Thyroid gland (tissue), 4 donors: ENCODE data around the gene DKC1. TPM values are rescaled to one million over a fixed set of nuclear protein-coding genes. Genes with fewer than 3 reads are reported as not detected.
"Not testable (repeated sequence)": the region's sequence is repeated elsewhere in the genome, so short reads cannot be mapped to it uniquely, and the experiment has no call there.

Source experiments
- DNase-seq, 2 donors: peaks; one replicate each; pipeline ENCODE4 v3.0.0-alpha.2; 2019
- H3K27ac ChIP-seq, 3 donors: fragments of 200-600 bp; sonication (generic); 1 replicate in 2 of 3; 2 replicates in 1 of 3; pipeline ENCODE4 v1.5.1; 2016 to 2019; ENCODE audit warnings: mild to moderate bottlenecking in 1 of 3, moderate library complexity in 1 of 3
- H3K27me3 ChIP-seq: fragments of 200-600 bp; sonication (generic); one replicate; pipeline ENCODE4 v1.5.1; 2019
- H3K36me3 ChIP-seq, 2 donors: fragments of 200-600 bp; sonication (generic); one replicate each; pipeline ENCODE4 v1.5.1; 2016 to 2019
- H3K4me1 ChIP-seq, 2 donors: fragments of 200-600 bp; sonication (generic); one replicate each; pipeline ENCODE4 v1.5.1; 2017 to 2019
- H3K4me3 ChIP-seq, 3 donors: fragments of 200-600 bp; sonication (generic); replicated peaks in 1 of 3; 1 replicate in 2 of 3; 2 replicates in 1 of 3; pipeline ENCODE4 v1.5.1; 2016; ENCODE audit warnings: mild to moderate bottlenecking in 1 of 3
- H3K9me3 ChIP-seq: fragments of 200-600 bp; sonication (generic); one replicate; pipeline ENCODE4 v1.5.1; 2017
- POLR2A ChIP-seq, 2 donors: fragments of 450-650 bp; IDR thresholded peaks; one replicate each; pipeline ENCODE4 v1.6.1; 2017; ENCODE audit warnings: antibody characterized with exemption in 2 of 2, mild to moderate bottlenecking in 2 of 2, moderate library complexity in 1 of 2
- WGBS, 2 donors: methylation state at CpG; one replicate each; pipeline ENCODE4 v1.1.5; 2017; 5-methylcytosine and 5-hydroxymethylcytosine counted together
- intact Hi-C: fragments of 100-400 bp; cut with DNase I; formaldehyde crosslinking; loops from one replicate; pipeline ENCODE4 v1.15.1; 2023
- total RNA-seq, 4 donors: library from RNA; depleted of rRNA; stranded (reverse); fragments of >200 nt; gene quantifications; one replicate each; pipeline ENCODE4 v1.2.3, GENCODE V29; 2016
- TF ChIP-seq, protein P1 (sequence below), 6 experiments: fragments of 200-600 bp in 3 of 6; fragments of 450-650 bp in 3 of 6; sonication (generic) in 3 of 6; IDR thresholded peaks; one replicate each; pipeline ENCODE4 v1.5.1; 2016 to 2019; ENCODE audit warnings: antibody characterized with exemption in 6 of 6, mild to moderate bottlenecking in 2 of 6, inconsistent platforms in 1 of 6, moderate library complexity in 1 of 6

Gene DKC1
- total RNA-seq, 4 donors from 2014 or later, result 33.8 to 41.5 (median 35.2) TPM

DNA sequence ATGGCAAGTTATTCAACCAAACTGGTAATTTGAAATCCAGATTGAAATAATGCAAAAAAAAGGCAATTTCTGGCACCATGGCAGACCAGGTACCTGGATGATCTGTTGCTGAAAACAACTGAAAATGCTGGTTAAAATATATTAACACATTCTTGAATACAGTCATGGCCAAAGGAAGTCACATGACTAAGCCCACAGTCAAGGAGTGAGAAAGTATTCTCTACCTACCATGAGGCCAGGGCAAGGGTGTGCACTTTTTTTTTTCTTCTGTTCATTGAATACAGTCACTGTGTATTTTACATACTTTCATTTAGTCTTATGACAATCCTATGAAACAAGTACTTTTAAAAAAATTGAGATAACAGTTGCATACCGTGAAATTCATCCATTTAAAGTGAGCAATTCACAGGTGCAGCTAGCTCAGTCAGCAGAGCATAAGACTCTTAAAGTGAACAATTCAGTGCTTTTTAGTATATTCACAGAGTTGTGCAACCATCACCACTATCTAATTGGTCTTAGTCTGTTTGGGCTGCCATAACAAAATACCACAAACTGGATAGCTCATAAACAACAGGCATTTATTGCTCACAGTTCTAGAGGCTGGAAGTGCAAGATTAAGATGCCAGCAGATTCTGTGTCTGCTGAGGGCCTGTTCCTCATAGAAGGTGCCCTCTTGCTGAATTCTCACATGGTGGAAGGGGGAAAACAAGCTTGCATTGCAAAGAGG is 47.4 kb downstream of the DKC1 start:
- Histone ChIP-seq H3K27me3 (no peaks in the 10 kb centered on the region), H3K4me3 (no peak overlapping the region), H3K4me1 (no peaks in the 10 kb centered on the region), H3K27ac (no peak overlapping the region), H3K9me3 (no peaks in the 10 kb centered on the region), H3K36me3 (no peaks in the 10 kb centered on the region)
- TF ChIP-seq POLR2A (IDR thresholded peaks at IDR 0.05), result no peak
- TF ChIP-seq, protein P1, sequence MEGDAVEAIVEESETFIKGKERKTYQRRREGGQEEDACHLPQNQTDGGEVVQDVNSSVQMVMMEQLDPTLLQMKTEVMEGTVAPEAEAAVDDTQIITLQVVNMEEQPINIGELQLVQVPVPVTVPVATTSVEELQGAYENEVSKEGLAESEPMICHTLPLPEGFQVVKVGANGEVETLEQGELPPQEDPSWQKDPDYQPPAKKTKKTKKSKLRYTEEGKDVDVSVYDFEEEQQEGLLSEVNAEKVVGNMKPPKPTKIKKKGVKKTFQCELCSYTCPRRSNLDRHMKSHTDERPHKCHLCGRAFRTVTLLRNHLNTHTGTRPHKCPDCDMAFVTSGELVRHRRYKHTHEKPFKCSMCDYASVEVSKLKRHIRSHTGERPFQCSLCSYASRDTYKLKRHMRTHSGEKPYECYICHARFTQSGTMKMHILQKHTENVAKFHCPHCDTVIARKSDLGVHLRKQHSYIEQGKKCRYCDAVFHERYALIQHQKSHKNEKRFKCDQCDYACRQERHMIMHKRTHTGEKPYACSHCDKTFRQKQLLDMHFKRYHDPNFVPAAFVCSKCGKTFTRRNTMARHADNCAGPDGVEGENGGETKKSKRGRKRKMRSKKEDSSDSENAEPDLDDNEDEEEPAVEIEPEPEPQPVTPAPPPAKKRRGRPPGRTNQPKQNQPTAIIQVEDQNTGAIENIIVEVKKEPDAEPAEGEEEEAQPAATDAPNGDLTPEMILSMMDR (IDR thresholded peaks at IDR 0.05), result no peak
- intact Hi-C loops, result no loop called here
- no peak for DNase-seq
- WGBS, 2 donors, result 64 to 88% methylated on average over 1 of the region's 1 CpG

DNA sequence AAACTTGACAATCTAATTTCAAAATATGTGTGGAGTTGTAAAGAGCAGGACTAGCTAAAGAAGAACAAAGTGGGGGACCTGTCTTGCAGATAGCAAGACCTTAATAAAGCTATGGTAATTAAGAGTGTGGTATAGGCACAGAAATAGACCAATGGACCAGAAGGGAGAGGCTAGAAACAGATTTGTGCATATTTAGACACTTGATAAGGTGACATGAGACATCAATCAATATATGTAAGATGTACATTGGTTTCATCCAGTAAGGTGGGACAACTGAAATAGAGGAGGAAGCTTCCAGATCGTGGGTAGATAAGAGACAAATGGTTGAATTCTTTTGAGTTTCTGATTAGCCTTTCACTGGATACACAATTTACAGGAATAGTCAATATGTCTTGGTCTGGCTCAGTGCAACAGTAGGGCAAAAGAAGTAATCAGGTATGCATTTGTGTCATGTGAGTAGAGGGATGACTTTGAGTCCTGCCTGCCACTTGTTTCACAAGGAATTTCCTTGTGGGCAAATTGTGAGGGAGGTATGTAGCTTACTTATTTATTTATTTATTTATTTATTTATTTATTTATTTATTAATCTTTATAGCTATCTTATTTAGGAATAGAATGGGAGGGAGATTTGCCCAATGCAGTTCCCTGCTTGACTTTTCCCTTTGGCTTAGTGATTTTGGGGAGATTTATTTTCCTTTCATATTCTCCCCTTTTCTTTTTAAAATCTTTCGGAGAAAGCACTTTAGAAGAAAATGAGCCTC is 49.9 kb downstream of the DKC1 start:
- intact Hi-C loops, result no loop called here
- H3K27me3 ChIP-seq, result no peaks in the 10 kb centered on the region
- 87% methylated on average over 2 of the region's 2 CpGs for WGBS, 2 donors
- H3K4me3 ChIP-seq, result no peak overlapping the region
- H3K4me1 ChIP-seq, result no peaks in the 10 kb centered on the region
- DNase-seq, result no peak
- H3K27ac ChIP-seq, result no peak overlapping the region
- H3K9me3 ChIP-seq, result no peaks in the 10 kb centered on the region
- no peaks in the 10 kb centered on the region for H3K36me3 ChIP-seq
- TF ChIP-seq, protein P1 (IDR thresholded peaks at IDR 0.05), result no peak
- no peak for TF ChIP-seq POLR2A (IDR thresholded peaks at IDR 0.05)

DNA sequence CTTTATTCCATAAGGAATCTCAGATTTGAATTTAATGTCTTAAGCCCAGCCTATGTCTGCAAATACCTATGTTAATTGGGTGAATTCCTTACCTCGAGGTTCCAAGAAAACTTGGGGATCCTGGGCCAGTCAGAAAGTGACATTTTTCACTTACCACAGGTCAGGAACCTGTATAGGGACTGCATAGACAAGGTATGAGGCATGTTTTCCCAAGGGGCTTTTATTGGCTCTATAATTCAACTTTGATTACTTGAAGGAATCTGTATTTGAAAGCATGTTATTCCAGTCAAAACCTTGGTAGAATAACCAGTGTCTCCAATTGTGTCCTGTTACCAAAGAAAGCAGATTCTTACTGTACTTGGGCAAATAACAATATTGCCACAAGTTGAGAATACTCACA is 51.1 kb downstream of the DKC1 start:
- 11 to 50% methylated on average over 1 of the region's 1 CpG for WGBS, 2 donors
- no peak for DNase-seq

DNA sequence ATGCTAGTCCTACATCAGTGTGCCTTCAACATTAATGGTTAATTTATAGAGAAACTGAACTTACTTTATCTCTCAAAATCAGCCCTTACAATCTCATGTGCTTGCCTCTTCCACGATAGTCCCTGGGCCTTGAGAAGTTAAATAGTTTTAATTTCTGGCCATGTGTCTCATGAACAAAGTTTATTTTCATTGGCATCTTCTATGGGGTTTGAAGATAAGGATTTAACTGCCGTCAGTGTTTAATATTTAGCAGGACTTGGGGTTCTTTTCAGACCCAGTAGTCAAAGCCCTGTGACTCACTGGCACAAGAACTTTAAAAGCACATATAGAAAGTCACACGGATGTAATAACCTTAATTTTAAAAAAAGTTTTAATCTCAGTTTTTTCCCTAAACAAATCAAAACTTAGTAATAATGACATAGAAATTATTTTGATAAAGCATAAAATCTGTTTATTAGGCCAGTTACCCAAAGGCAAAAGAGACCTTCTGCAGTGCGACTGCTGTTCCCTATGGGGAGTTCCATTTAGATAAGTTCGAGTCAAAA is 52.7 kb downstream of the DKC1 start:
- 82 to 83% methylated on average over 5 of the region's 5 CpGs for WGBS, 2 donors
- H3K27me3 ChIP-seq, result no peaks in the 10 kb centered on the region
- no peak overlapping the region for H3K27ac ChIP-seq
- intact Hi-C loops, result no loop called here
- H3K9me3 ChIP-seq, result no peaks in the 10 kb centered on the region
- no peak overlapping the region for H3K4me3 ChIP-seq
- no peaks in the 10 kb centered on the region for H3K36me3 ChIP-seq
- H3K4me1 ChIP-seq, result no peaks in the 10 kb centered on the region
- TF ChIP-seq, protein P1 (IDR thresholded peaks at IDR 0.05), result no peak
- no peak for TF ChIP-seq POLR2A (IDR thresholded peaks at IDR 0.05)
- no peak for DNase-seq

More for the DNA sequence above, 51.1 kb downstream of the DKC1 start:
- no peaks in the 10 kb centered on the region for H3K4me1 ChIP-seq
- intact Hi-C loops, result no loop called here
- TF ChIP-seq POLR2A (IDR thresholded peaks at IDR 0.05), result no peak
- TF ChIP-seq, protein P1 (IDR thresholded peaks at IDR 0.05), result no peak
- H3K4me3 ChIP-seq, result no peak overlapping the region
- H3K27me3 ChIP-seq, result no peaks in the 10 kb centered on the region
- H3K27ac ChIP-seq, result no peak overlapping the region
- H3K36me3 ChIP-seq, result no peaks in the 10 kb centered on the region
- H3K9me3 ChIP-seq, result no peaks in the 10 kb centered on the region

DNA sequence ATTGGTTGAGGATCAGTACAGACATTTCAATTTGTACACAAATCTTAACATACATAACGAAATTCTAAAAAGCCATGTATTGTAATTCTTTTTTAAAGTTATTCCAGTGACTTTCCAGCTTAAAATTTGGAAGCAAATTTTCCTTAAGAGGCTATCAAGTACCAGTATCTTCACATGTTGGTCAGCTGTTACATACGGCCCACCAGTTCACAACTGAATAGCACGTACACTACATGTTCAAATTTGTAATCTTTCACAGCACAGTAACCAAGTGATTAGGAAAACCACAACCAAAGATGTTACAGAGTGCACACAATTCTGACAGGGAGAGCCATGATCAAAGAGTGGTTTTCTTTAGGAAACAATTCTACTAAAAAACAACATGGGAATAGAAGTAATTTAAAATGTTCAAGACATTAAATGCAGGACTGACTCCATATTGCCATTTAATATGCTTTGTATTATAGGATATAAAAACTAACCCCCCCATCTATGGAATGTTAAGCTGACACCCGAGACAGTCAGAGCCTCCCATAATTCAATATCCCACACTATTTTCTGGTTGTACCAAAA is 53.7 kb downstream of the DKC1 start:
- H3K4me1 ChIP-seq, H3K9me3 ChIP-seq, H3K36me3 ChIP-seq, DNase-seq, intact Hi-C loops, H3K27me3 ChIP-seq, H3K4me3 ChIP-seq, H3K27ac ChIP-seq: not testable (repeated sequence)
- 91 to 96% methylated on average over 4 of the region's 4 CpGs for WGBS, 2 donors

DNA sequence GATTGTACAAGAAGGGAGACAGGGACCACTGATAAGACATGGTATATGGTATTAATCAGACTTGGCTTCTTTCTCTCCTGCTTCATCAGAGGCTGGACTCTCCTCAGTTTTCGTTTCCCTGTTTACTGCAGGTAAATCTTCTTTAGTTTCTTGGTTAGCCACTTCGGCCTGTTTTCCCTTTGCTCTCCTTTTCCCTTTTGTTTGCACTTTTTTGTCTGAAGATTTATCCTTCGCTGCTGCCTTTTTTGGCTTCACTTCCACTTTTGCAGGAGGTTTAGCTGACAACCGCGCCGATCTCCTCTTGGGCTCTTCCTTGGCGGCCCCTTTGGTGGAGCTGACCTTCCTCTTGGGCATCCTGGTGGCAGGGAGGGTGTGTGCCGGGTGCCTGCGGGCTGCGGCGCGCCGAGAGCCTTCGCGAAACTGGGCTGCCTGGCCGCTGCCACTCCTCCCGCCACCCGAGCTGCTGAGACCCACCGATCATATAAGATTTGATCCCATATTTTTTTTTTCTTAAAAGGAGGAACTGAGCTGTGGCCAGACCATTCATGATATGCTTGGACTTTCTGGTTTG is 54.5 kb downstream of the DKC1 start:
- H3K27ac ChIP-seq, H3K27me3 ChIP-seq, H3K36me3 ChIP-seq, DNase-seq, H3K9me3 ChIP-seq, H3K4me1 ChIP-seq, H3K4me3 ChIP-seq, intact Hi-C loops: not testable (repeated sequence)
- 96 to 97% methylated on average over 17 to 19 of the region's 19 CpGs for WGBS, 2 donors
